MM.1S (cell line): ENCODE measurements around the gene THADA.

Experiments
- DNase-seq: peaks from one replicate; pipeline ENCODE4 v3.0.0-alpha.2; 2015
- H2AFZ ChIP-seq: fragments of 300-600 bp; sonication (generic); 2 replicates; pipeline ENCODE4 v1.6.0; 2016; ENCODE audit warnings: antibody characterized with exemption, low read length
- H3F3A ChIP-seq: fragments of 300-600 bp; sonication (generic); 2 replicates; pipeline ENCODE4 v1.6.1; 2016; ENCODE audit warnings: mild to moderate bottlenecking, antibody characterized with exemption, low read length, moderate library complexity, mixed read lengths; ENCODE audit not compliant: insufficient read depth
- H3K27ac ChIP-seq: fragments of 300-600 bp; sonication (generic); 2 replicates; pipeline ENCODE4 v1.5.1; 2016; ENCODE audit warnings: mild to moderate bottlenecking, low read length
- H3K27me3 ChIP-seq: fragments of 300-600 bp; sonication (generic); replicated peaks from 2 replicates; pipeline ENCODE4 v1.6.0; 2016; ENCODE audit warnings: low read length; ENCODE audit not compliant: insufficient read depth
- H3K36me3 ChIP-seq: fragments of 300-600 bp; sonication (generic); replicated peaks from 2 replicates; pipeline ENCODE4 v1.6.1; 2016; ENCODE audit warnings: mild to moderate bottlenecking, low read length, mixed read lengths; ENCODE audit not compliant: insufficient read depth
- H3K4me1 ChIP-seq: fragments of 300-600 bp; sonication (generic); 2 replicates; pipeline ENCODE4 v1.6.1; 2016; ENCODE audit warnings: low read length, mixed read lengths
- H3K4me2 ChIP-seq: fragments of 300-600 bp; sonication (generic); 2 replicates; pipeline ENCODE4 v1.6.0; 2016; ENCODE audit warnings: low read depth, low read length
- H3K4me3 ChIP-seq: fragments of 300-600 bp; sonication (generic); 2 replicates; pipeline ENCODE4 v1.5.1; 2016; ENCODE audit warnings: low read length, mixed read lengths
- H3K79me2 ChIP-seq: fragments of 300-600 bp; sonication (generic); 2 replicates; pipeline ENCODE4 v1.6.1; 2016; ENCODE audit warnings: mixed run types, low read length, mixed read lengths
- H3K9ac ChIP-seq: fragments of 300-600 bp; sonication (generic); 2 replicates; pipeline ENCODE4 v1.6.1; 2016; ENCODE audit warnings: low read length, mixed read lengths
- H3K9me2 ChIP-seq: fragments of 300-600 bp; sonication (generic); replicated peaks from 2 replicates; pipeline ENCODE4 v1.6.1; 2016; ENCODE audit warnings: mild to moderate bottlenecking, low read length, mixed read lengths; ENCODE audit not compliant: insufficient read depth
- H3K9me3 ChIP-seq: fragments of 300-600 bp; sonication (generic); replicated peaks from 2 replicates; pipeline ENCODE4 v1.6.1; 2016; ENCODE audit warnings: mild to moderate bottlenecking, low read length, mixed read lengths; ENCODE audit not compliant: insufficient read depth
- H4K20me1 ChIP-seq: fragments of 300-600 bp; sonication (generic); 2 replicates; pipeline ENCODE4 v1.6.1; 2016; ENCODE audit warnings: mild to moderate bottlenecking, low read length, moderate library complexity, mixed read lengths; ENCODE audit not compliant: insufficient read depth
- EZH2 ChIP-seq: fragments of 300-600 bp; sonication (generic); optimal IDR thresholded peaks from 2 replicates; pipeline ENCODE3; 2017; ENCODE audit warnings: low read depth, mild to moderate bottlenecking, antibody characterized with exemption, low read length, mixed read lengths
- EZH2phosphoT487 ChIP-seq: fragments of 300-600 bp; sonication (generic); IDR thresholded peaks from 2 replicates; pipeline ENCODE4 v1.6.1; 2018; ENCODE audit warnings: antibody characterized with exemption, low read length
- TF ChIP-seq, protein P1 (sequence below): fragments of 300-600 bp; sonication (generic); IDR thresholded peaks from 2 replicates; pipeline ENCODE4 v1.5.1; 2016; ENCODE audit warnings: antibody characterized with exemption, low read length, mixed read lengths

Gene THADA

DNA sequence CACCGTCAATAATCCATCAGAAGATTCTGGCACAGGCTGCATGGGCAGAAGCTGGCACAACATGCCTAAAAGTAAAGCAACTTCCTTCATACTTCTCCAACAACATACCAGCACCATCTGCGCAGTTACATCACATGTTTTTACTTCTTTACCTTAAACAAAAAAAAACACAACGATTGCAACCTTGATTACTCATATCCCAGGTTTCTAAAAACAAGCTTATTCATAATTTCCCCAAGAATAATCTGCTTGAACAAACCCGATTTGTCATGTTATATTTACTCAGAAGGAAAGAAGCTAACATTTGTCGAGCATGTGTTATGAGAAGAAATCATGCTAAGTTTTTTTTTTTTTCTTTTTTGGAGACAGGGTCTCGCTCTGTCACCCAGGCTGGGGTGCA is 54.7 kb downstream of the THADA start:
- Histone ChIP-seq H3K79me2 (no peaks in the 10 kb centered on the region), H3K9me2 (no peaks in the 10 kb centered on the region), H4K20me1 (no peaks in the 10 kb centered on the region), H3K9ac (no peak overlapping the region), H3K36me3 (no peaks in the 10 kb centered on the region), H3K27me3 (no peaks in the 10 kb centered on the region), H2AFZ (no peak overlapping the region), H3K4me2 (no peak overlapping the region), H3K9me3 (no peaks in the 10 kb centered on the region), H3K4me3 (no peak overlapping the region), H3F3A (no peaks in the 10 kb centered on the region), H3K4me1 (no peaks in the 10 kb centered on the region), H3K27ac (no peak overlapping the region)
- no peak for DNase-seq
- no peak for TF ChIP-seq EZH2
- TF ChIP-seq, protein P1, sequence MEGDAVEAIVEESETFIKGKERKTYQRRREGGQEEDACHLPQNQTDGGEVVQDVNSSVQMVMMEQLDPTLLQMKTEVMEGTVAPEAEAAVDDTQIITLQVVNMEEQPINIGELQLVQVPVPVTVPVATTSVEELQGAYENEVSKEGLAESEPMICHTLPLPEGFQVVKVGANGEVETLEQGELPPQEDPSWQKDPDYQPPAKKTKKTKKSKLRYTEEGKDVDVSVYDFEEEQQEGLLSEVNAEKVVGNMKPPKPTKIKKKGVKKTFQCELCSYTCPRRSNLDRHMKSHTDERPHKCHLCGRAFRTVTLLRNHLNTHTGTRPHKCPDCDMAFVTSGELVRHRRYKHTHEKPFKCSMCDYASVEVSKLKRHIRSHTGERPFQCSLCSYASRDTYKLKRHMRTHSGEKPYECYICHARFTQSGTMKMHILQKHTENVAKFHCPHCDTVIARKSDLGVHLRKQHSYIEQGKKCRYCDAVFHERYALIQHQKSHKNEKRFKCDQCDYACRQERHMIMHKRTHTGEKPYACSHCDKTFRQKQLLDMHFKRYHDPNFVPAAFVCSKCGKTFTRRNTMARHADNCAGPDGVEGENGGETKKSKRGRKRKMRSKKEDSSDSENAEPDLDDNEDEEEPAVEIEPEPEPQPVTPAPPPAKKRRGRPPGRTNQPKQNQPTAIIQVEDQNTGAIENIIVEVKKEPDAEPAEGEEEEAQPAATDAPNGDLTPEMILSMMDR: no peak
- TF ChIP-seq EZH2phosphoT487: no peak

DNA sequence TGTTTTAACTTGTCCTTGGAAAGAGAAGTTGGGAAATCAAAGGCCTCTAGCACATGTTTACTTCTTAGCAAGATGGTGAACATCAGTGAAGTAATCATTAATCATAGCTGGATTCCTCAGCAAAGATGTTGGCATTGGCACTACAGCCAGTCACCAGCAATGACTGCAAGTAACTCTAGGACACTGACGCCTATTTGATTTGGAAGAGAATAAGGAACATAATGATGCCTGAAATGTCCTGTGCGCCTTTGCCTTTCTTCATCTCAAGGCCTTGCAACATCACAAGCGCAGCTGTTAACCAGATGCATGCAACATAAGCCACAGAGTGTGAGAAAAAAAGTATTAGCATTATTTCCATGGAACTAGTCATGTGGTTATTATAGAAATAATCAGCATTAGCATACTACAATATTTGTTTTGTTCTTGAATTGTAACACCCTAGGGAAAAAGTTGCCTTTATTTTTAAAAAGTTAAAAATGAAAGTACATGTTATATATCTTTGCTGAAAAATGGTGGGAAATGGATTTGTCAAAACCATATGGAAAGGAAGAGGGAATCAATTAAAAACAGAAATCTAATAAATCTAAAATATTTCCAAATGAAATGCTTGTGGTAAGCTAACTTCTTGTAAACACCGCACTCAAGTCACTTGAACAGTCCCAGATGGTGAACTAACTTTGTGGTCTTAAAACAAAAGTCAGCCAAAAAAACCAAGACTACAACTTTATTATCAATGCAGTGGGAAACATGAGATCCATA is 55.6 kb downstream of the THADA start:
- H3K9me3 ChIP-seq: no peaks in the 10 kb centered on the region
- no peaks in the 10 kb centered on the region for H3K27me3 ChIP-seq
- TF ChIP-seq EZH2: no peak
- TF ChIP-seq, protein P1: no peak
- no peak for TF ChIP-seq EZH2phosphoT487
- no peaks in the 10 kb centered on the region for H3K4me1 ChIP-seq
- H3K4me2 ChIP-seq: no peak overlapping the region
- H3K27ac ChIP-seq: no peak overlapping the region
- DNase-seq: no peak
- no peak overlapping the region for H3K4me3 ChIP-seq
- H3F3A ChIP-seq: no peaks in the 10 kb centered on the region
- H3K79me2 ChIP-seq: no peaks in the 10 kb centered on the region
- no peak overlapping the region for H2AFZ ChIP-seq
- H4K20me1 ChIP-seq: no peaks in the 10 kb centered on the region
- no peak overlapping the region for H3K9ac ChIP-seq
- H3K36me3 ChIP-seq: no peaks in the 10 kb centered on the region
- no peaks in the 10 kb centered on the region for H3K9me2 ChIP-seq

GRCh38 chr2:43539436-43539835 is 56.4 kb downstream of the THADA start:
- Histone ChIP-seq H3K4me3 (no peak overlapping the region), H3K9me3 (no peaks in the 10 kb centered on the region), H3K4me2 (no peak overlapping the region), H3K36me3 (no peaks in the 10 kb centered on the region), H2AFZ (no peak overlapping the region), H3K79me2 (no peaks in the 10 kb centered on the region), H3K27ac (no peak overlapping the region), H3K27me3 (no peaks in the 10 kb centered on the region), H3K9me2 (no peaks in the 10 kb centered on the region), H3K9ac (no peak overlapping the region), H3F3A (no peaks in the 10 kb centered on the region), H3K4me1 (no peaks in the 10 kb centered on the region), H4K20me1 (no peaks in the 10 kb centered on the region)
- no peak for DNase-seq
- no peak for TF ChIP-seq EZH2
- no peak for TF ChIP-seq EZH2phosphoT487
- TF ChIP-seq, protein P1: no peak
